GM21723 (cell line): ENCODE data around the gene PLCZ1.
"Not testable (repeated sequence)": the region's sequence is repeated elsewhere in the genome, so short reads cannot be mapped to it uniquely, and the experiment has no call there.

Source experiments
- ATAC-seq: cut with Tn5 transposase; IDR thresholded peaks from one replicate; pipeline ENCODE4 v1.9.1; 2021; ENCODE audit warnings: mild to moderate bottlenecking, moderate library complexity; ENCODE audit not compliant: unreplicated experiment

Gene PLCZ1

GRCh38 chr12:18737819-18738218, at the start of gene PLCZ1, which contains the start of gene CAPZA3:
PLCZ1 (minus strand) TSS chr12:18738012; CDS start chr12:18737371, 641 bp downstream.
CAPZA3 (plus strand) TSS chr12:18738119; CDS start chr12:18738269, 150 bp downstream.
- no peak for ATAC-seq

DNA sequence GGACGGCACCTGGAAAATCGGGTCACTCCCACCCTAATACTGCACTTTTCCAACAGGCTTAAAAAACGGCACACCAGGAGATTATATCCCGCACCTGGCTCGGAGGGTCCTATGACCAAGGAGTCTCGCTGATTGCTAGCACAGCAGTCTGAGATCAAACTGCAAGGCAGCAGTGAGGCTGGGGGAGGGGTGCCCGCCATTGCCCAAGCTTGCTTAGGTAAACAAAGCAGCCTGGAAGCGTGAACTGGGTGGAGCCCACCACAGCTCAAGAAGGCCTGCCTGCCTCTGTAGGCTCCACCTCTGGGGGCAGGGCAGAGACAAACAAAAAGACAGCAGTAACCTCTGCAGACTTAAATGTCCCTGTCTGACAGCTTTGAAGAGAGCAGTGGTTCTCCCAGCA, 47.7 kb upstream of the PLCZ1 start:
- ATAC-seq: not testable (repeated sequence)

DNA sequence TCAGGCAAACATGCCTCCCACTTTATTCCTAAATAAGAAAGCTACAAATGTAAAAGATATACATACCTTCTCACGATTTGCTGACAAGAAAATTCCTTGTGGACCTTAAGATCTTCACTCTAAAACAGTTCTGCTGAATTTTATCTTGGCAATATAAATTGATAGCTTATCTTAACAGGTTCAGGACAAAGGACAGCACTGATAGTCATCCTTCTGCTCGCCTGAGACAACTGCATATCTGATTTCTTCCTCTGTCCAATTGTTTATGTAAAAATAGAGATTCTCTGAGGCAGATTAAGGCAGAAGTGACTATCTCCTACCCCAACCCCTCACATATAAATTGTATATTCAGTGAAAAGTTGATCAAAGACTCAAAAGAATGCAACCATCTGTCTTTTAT, 45.0 kb upstream of the PLCZ1 start:
- no peak for ATAC-seq

DNA sequence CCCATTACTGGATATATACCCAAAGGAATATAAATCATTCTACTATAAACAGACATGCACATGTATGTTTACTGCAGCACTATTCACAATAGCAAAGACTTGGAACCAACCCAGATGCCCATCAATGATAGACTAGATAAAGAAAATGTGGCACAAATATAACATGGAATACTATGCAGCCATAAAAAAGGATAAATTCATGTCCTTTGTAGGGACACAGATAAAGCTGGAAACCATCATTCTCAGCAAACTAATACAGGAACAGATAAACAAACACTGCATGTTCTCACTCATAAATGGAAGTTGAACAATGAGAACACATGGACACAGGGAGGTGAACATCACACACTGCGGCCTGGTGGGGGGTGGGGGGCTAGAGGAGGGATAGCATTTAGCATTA, 28.7 kb upstream of the PLCZ1 start:
- not testable (repeated sequence) for ATAC-seq

- no peak for ATAC-seq
Observed at GRCh38 chr12:18755341-18755740, 17.5 kb upstream of the PLCZ1 start.

- no peak for ATAC-seq
Observed at GRCh38 chr12:18754124-18754707, 16.4 kb upstream of the PLCZ1 start.

DNA sequence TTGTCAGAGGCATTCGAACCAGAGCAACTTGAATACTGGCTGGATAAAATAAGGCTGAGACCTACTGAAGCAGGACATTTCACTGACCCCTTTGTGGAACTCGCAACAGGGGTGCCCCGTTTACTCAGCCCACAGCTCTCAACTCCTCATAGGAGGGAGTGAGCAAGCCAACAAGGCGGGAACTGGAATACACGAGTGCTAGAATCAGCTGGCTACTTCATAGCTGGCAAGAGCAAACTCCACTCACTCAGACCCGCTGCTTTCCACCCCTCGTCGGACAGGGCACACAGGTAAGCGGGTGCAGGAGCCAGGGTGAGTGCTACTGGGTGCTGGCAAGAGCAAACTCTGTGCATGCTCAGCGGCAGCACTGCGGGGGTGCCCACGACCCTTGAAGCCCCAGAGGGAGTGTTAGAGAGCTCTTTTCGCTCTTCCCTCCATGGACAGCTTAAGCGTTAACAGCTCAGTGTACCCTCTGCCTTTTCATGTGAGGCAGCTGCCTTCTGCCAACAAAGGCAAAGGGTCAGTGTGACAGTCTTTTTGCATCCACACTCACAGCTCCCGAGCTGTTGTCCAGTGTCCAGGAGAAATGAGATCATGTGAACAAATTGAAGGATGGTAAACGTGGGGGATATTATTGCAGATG, 15.8 kb upstream of the PLCZ1 start:
- ATAC-seq: no peak

- no peak for ATAC-seq
Observed at GRCh38 chr12:18752947-18753346, 15.1 kb upstream of the PLCZ1 start.

DNA sequence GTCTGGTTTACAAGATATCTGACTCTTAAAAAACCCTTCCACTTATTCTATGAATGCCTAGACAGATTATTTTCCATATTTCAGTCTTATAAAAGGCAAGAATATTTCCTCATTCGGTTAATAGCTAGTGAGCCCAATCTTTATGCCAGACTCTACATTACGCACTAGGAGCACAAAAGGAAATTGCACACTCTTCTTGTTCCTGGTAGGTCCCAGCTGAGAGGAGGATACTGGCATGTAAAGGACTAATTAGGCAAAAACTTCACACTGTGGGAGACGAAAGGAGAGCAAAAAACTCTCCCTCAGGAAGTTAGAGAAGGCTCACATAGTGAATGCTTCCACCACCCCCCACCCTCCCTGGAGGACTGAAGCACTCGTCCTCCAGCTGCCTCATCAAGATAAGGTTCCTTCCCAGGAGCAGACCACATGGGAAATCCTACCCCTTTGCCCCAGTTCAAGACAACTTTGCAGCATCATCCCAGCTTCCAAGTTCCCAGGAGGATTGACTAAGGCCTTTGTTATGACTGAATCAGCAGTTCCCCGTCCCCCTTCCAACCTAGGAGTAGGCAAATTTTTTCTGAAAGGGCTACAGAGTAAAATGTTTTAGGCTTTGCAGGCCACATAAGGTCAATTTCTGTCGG, 14.6 kb upstream of the PLCZ1 start:
- ATAC-seq: no peak

- ATAC-seq: no peak
Observed at GRCh38 chr12:18751866-18752265, 14.1 kb upstream of the PLCZ1 start.

DNA sequence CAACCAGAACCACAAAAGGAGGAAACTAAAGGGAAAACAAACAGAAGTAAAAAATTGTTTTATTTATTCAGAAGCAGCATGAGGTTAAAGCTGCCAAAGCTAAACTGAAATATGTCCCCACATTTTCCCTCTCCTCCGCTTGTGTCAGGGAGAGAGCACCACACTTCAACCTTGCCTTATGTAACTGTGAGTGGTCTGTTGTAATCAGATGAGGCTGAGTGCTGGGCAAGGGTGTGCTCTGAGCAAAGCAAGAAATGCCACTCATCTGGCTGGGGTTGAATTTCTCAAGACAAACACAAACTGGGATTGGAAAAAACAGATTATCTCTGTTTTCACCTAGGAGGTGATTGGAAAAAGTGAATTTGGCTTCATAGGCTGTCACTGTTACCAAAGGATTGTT, 12.3 kb upstream of the PLCZ1 start:
- no peak for ATAC-seq

- ATAC-seq: no peak
Observed at GRCh38 chr12:18749386-18749957, 11.7 kb upstream of the PLCZ1 start.

DNA sequence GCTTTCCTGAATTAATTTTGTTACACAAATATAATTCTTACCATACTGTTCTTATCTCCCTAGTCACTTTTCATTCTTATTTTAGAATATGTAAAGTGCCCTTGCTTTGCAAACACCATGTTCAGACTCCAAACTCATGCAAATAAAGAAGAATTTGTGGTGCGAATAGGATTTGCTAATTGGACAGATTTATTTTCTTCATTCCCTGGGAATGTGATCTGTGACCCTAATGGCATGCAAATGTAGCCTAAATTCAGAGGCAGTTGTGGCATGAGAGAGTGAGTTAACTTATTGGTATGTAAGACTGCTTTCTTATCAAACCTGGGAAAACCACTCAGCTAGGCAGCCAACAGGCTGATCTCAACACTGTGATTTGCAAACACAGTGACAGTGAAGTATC, 10.1 kb upstream of the PLCZ1 start:
- no peak for ATAC-seq

GRCh38 chr12:18731156-18731555, 6.7 kb downstream of the PLCZ1 start:
- no peak for ATAC-seq

DNA sequence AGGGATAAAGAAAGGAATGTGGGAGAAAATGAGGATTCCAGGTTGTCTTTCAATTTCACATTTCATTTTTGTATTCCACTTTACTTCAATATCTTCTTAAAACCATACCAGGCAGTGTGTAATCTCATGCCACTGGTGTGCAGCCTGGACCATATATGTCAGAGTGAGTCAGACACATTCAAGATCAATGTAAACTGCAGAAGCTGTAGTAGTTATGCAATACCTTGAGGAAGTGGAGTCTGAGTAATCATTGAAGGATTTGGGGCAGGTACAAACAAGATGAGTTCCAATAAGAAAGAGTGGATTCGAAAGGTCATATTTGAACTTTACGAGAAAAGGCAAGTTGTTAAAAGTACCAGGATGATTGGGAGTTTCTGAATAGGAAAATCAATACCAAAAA, 14.1 kb downstream of the PLCZ1 start:
- ATAC-seq: no peak

GRCh38 chr12:18721452-18721851, 16.4 kb downstream of the PLCZ1 start:
- ATAC-seq: no peak

DNA sequence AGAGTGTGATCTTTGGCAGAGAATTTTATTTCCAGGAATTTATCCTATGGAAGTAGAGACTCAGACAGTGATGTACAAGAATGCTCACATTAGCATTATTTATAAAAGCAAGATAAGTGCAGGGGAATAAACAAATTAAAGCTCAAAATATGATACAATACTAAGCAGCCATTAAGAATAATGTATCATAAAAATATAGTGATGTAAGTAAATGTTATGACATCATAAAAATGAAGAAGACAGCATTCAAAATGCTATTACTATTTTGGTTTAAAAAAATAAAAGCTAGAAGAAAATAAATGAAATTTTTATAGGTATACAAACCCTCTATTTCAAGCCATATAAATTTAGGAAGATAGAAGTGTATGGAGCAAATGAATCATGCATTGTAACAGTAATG, 17.1 kb downstream of the PLCZ1 start:
- ATAC-seq: no peak

DNA sequence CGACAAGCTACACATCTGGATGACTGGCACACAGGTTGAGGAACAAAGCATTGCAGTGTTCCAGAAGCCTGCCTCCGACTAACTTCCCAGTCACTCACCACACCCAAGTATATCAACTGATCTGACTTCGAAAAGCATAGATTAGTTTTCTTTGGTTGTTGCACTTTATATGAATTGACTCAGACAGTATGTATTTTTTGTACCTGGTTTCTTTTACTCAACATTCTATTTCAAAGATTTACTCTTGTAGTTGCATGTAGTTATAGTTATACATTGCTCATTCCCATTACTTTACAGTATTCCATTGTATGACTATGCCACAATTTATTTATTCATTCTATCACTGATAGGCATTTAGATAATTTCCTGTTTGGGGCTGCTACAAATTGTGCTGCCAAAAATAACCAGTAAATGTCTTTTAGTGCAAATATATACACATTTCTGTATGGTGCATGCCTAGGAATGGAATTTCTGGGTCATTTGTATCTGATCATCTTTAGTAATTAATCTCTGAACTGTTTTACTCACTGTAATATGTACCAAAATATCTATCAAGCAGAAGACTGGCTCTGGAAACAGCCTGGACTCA, 17.8 kb downstream of the PLCZ1 start:
- ATAC-seq: no peak

DNA sequence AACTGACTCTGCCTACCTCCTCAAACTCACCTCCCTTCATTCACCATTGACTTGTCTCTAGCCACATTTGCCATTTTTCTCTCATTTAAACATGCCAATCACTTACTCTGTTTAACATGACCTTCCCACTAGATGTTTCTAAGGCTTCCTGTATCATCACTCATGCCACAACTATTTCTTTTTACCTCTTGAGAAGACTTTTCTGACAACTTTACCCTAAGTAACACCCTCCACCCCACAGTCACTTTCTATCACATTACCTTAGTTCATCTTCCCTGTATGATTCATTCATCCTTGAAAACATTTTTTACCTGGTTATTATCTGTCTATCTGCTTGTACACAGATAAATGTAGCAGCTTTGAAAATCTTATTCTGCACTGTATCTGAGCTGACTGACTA, 19.4 kb downstream of the PLCZ1 start:
- no peak for ATAC-seq

- no peak for ATAC-seq
Observed at GRCh38 chr12:18716236-18716635, 21.6 kb downstream of the PLCZ1 start.

- no peak for ATAC-seq
Observed at GRCh38 chr12:18706798-18707197, 31.0 kb downstream of the PLCZ1 start.

GRCh38 chr12:18703911-18704310, 33.9 kb downstream of the PLCZ1 start:
- no peak for ATAC-seq
